Natural killer cell (primary cell): ENCODE results near the gene NR2F2. TPM values are rescaled to one million over a fixed set of nuclear protein-coding genes. Genes with fewer than 3 reads are reported as not detected.

ENCODE experiments used
- ATAC-seq, 3 donors: fragments of 150-1000 bp in 2 of 3; fragments of 200-7000 bp in 1 of 3; cut with Tn5 transposase; 1 replicate in 1 of 3; 2 replicates in 2 of 3; pipeline ENCODE4 v1.10.0; 2021; ENCODE audit warnings: mild to moderate bottlenecking in 2 of 3, moderate library complexity in 2 of 3
- DNase-seq, 2 donors: peaks; one replicate each; pipeline versions ENCODE4 v3.0.0 to v3.0.0-alpha.2; 2013 to 2021; ENCODE audit warnings: mixed read lengths in 1 of 2
- H3K27ac ChIP-seq: one replicate; pipeline ENCODE4 v1.5.1; 2013; ENCODE audit warnings: mild to moderate bottlenecking, low read length
- H3K27me3 ChIP-seq: one replicate; pipeline ENCODE4 v1.6.1; 2013; ENCODE audit warnings: low read length; ENCODE audit not compliant: control insufficient read depth, insufficient read depth
- H3K36me3 ChIP-seq: one replicate; pipeline ENCODE4 v1.6.1; 2013; ENCODE audit warnings: low read length; ENCODE audit not compliant: control insufficient read depth, insufficient read depth
- H3K4me1 ChIP-seq: one replicate; pipeline ENCODE4 v1.6.1; 2013; ENCODE audit warnings: low read length; ENCODE audit not compliant: control insufficient read depth, insufficient read depth
- H3K4me3 ChIP-seq: one replicate; pipeline ENCODE4 v1.5.1; 2013; ENCODE audit warnings: low read length
- H3K9me3 ChIP-seq: one replicate; pipeline ENCODE4 v1.6.1; 2013; ENCODE audit warnings: low read length; ENCODE audit not compliant: control insufficient read depth, insufficient read depth
- H3K27ac Mint-ChIP-seq, 2 donors: one replicate each; pipeline ENCODE4 v1.8.0; 2022; ENCODE audit warnings: mild to moderate bottlenecking in 2 of 2, mixed read lengths in 2 of 2, moderate library complexity in 1 of 2
- H3K27me3 Mint-ChIP-seq, 2 donors: one replicate each; pipeline ENCODE4 v1.8.0; 2022; ENCODE audit warnings: low read depth in 2 of 2, mixed read lengths in 2 of 2
- H3K36me3 Mint-ChIP-seq: one replicate; pipeline ENCODE4 v1.8.0; 2022; ENCODE audit warnings: mixed read lengths
- H3K4me1 Mint-ChIP-seq, 2 donors: one replicate each; pipeline ENCODE4 v1.8.0; 2022; ENCODE audit warnings: mixed read lengths in 2 of 2
- H3K4me3 Mint-ChIP-seq: one replicate; pipeline ENCODE4 v1.8.0; 2022; ENCODE audit warnings: mild to moderate bottlenecking, moderate library complexity, mixed read lengths
- H3K9me3 Mint-ChIP-seq, 2 donors: one replicate each; pipeline ENCODE4 v1.8.0; 2022; ENCODE audit warnings: mixed read lengths in 2 of 2
- CTCF ChIP-seq: fragments of 200-600 bp; IDR thresholded peaks from one replicate; pipeline ENCODE4 v1.8.0; 2022; ENCODE audit warnings: antibody characterized with exemption
- WGBS: methylation state at CpG from one replicate; pipeline ENCODE4 v1.1.7; 2013; ENCODE audit warnings: missing lambda C conversion rate; ENCODE audit not compliant: insufficient coverage; 5-methylcytosine and 5-hydroxymethylcytosine counted together
- intact Hi-C: fragments of 100-400 bp; cut with micrococcal nuclease; formaldehyde crosslinking; loops from one replicate; pipeline ENCODE4 v1.14.2; 2022
- total RNA-seq, 4 donors: library from RNA; stranded (reverse); fragments of 120-200 nt in 1 of 4; gene quantifications; one replicate each; pipeline versions ENCODE4 v1.2.3 to v1.2.4, GENCODE V29; 2013 to 2022

Gene NR2F2
- total RNA-seq, 3 donors from 2014 or later (not counting 1 experiment from before 2014, with no cell fraction given): not detected

GRCh38 chr15:96303503-96304056 lies 26.9 kb upstream of the NR2F2 start:
- intact Hi-C loops: no loop called here
- DNase-seq (no peak), ATAC-seq (no peak)
- peaks cover 3% of the 10 kb centered on the region for H3K27me3 ChIP-seq
- Mint-ChIP-seq H3K4me3 (no peak overlapping the region), H3K27ac (no peak overlapping the region), H3K4me1 (no peaks in the 10 kb centered on the region), H3K27me3 (peaks cover 21 to 54% of the 10 kb centered on the region in 2 donors), H3K36me3 (peaks cover 4% of the 10 kb centered on the region), H3K9me3 (no peaks in the 10 kb centered on the region)
- H3K4me3 ChIP-seq: no peak overlapping the region
- H3K36me3 ChIP-seq: no peaks in the 10 kb centered on the region
- WGBS: 78% methylated on average over 8 of the region's 9 CpGs
- no peak for TF ChIP-seq CTCF
- H3K4me1 ChIP-seq: no peaks in the 10 kb centered on the region
- H3K9me3 ChIP-seq: no peaks in the 10 kb centered on the region
- H3K27ac ChIP-seq: no peak overlapping the region

- Histone ChIP-seq H3K27ac (no peak overlapping the region), H3K4me1 (no peaks in the 10 kb centered on the region), H3K36me3 (no peaks in the 10 kb centered on the region), H3K27me3 (no peaks in the 10 kb centered on the region), H3K4me3 (no peak overlapping the region), H3K9me3 (no peaks in the 10 kb centered on the region)
- 69% methylated on average over 2 of the region's 3 CpGs for WGBS
- ATAC-seq (no peak), DNase-seq (no peak)
- Mint-ChIP-seq H3K27me3 (peaks cover 27 to 61% of the 10 kb centered on the region in 2 donors), H3K4me3 (no peak overlapping the region), H3K9me3 (no peaks in the 10 kb centered on the region), H3K27ac (no peak overlapping the region), H3K36me3 (no peaks in the 10 kb centered on the region), H3K4me1 (no peaks in the 10 kb centered on the region)
- intact Hi-C loops: no loop called here
- no peak for TF ChIP-seq CTCF
These were observed 25.7 kb upstream of the NR2F2 start for GRCh38 chr15:96304839-96305238.

GRCh38 chr15:96306321-96306720 lies 24.2 kb upstream of the NR2F2 start:
- intact Hi-C loops: no loop called here
- peaks cover 29 to 60% of the 10 kb centered on the region in 2 donors for H3K27me3 Mint-ChIP-seq
- WGBS: 90% methylated on average over 1 of the region's 1 CpG

More at GRCh38 chr15:96306321-96306720, 24.2 kb upstream of the NR2F2 start:
- ATAC-seq (no peak), DNase-seq (no peak)
- Histone ChIP-seq H3K4me1 (no peaks in the 10 kb centered on the region), H3K27ac (no peak overlapping the region), H3K36me3 (no peaks in the 10 kb centered on the region), H3K9me3 (no peaks in the 10 kb centered on the region), H3K27me3 (peaks cover 3% of the 10 kb centered on the region), H3K4me3 (no peak overlapping the region)
- Mint-ChIP-seq H3K9me3 (no peaks in the 10 kb centered on the region), H3K27ac (no peak overlapping the region), H3K4me3 (no peak overlapping the region), H3K4me1 (no peaks in the 10 kb centered on the region), H3K36me3 (no peaks in the 10 kb centered on the region)
- no peak for TF ChIP-seq CTCF
